HK-2 (cell line): ENCODE results near the gene CERS5.
"Not testable (repeated sequence)": the region's sequence is repeated elsewhere in the genome, so short reads cannot be mapped to it uniquely, and the experiment has no call there.

Experiments used
- DNase-seq: peaks from one replicate; pipeline ENCODE4 v3.0.0-alpha.2; 2018; ENCODE audit not compliant: unreplicated experiment

CERS5 gene

DNA sequence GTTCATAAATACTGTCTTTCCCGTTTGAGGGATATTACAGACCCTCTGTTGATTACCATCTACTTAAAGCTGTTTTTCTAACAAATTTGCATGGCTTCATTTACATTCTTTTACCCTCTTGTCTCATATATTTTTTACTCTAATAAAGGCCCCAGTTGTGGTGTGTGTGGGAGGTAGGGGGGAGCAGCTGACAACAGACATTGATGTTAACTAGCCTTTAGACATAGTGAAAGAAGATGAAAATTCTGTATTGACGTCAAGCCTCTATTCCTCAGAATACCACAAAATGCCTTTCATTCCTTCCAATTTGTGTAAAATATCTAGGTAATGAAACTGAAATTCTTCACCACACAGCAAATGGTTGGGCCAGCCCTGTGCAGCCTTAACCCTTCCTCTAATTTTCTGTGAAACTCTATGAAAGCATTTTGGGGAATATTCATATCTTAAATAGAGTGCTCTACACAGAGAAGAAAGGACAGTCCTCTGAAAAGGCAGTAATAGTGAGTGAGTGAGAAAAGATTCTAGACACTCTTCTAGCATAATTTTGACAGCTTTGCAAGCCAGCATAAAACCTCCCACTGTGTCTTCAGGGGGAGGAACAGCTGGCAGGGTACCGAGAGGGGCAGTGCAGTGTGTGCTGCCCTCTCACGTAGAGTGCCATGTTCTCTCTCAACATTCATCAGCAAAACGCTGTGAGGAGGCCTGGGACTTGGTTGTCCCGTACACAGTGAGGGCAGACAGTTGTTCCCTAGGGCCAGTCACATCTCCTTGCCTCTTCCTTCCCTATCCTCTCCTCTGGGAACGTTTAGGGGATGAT lies 20.1 kb upstream of the CERS5 start:
- no peak for DNase-seq

GRCh38 chr12:50186681-50187080 lies 19.5 kb upstream of the CERS5 start:
- DNase-seq: no peak

DNA sequence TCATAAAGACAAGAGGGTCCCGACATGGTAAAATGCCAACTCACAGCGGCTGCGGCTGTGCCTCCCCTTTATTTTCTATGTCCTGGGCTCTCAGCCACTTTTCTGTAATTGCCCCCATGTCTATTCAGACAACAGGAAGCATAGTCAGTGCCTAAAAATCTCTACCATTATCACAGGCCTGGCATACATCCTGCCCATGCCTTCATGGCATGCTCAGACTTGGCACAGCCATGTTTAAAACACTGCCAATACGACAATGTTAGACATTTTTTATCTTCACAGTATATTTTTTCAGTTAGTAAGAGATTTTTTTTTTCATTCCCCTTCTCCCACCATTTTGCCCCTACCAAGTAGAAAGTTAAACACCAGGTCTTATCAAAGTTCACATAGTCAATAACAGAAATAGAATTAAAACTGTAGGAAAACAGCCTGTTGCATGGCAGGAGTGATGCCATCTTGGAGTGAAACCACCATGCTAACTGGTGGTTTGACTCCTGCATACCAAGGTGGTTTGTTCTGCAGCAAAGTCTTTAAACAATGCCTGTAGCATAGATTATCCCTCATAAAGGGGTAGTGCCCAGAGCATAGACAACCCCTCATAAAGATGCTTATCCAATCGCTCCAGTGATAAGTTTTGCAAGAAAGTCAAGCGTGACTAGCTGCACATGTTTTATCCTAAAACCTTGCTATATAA lies 18.9 kb upstream of the CERS5 start:
- DNase-seq: no peak

DNA sequence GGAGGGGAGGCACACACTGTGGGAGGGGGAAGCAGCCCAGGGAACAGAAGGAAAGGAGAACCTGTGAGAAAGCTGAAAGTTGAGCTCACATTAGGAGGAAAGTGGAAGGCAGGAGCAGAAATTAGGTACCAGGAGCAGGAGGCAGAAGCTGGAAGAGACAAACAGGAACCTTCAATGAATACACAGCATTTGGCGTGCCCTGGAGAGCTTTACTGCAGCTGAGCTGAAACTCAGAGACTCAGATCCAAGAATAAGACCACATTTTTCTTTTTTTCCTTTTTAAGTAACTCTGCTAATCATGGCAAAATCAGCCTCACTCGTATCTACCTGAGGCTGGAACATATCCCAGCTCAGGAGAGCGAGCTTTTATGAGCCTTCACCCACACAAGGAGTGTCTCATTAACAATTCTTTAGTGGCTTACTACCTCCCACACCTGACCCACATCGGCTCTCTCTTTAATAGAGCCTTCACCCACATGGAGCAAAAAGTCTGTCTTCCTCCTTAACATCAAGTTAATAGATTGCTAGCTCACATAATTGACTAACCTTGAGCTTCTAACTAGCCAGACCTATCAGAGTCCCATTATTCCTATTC lies 18.2 kb upstream of the CERS5 start:
- DNase-seq: no peak

- DNase-seq: no peak
Observed at GRCh38 chr12:50184261-50184660, 17.1 kb upstream of the CERS5 start.

DNA sequence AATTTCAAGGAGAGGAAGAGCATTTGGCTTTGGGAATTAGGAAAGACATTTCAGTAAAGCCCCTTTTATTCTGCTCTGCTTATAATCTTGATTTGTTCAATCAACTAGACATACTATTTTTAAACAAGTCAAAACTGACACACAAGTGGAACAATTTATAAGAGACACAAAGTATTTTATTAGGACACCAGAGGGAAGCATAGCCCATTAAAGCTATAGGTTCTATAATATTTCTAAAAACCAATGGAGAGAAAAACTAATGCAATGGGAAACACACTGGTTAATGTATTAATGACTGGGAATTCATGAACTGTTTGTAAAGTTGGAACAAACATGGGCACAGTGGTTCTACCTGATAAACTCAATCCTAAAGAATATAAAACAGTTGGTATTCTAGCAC lies 15.3 kb upstream of the CERS5 start:
- DNase-seq: no peak

DNA sequence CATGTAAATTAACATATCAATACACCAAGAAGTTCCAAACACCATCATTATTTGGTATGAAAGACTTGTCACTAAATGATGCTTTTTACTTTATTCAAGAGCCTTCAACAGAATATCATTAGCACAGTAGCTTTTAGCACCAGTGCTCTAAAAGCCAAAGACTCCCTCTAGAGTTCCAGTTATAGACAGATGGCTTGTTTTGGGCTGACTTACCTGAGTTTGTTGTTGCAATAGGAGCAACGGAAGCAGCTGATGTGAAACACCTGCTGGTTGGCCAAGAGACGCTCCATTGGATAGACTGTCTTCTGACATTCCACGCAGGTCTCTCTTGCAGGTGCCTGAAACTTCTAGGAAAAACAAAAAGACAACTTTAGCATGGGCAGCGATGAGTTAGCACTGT lies 14.5 kb upstream of the CERS5 start:
- no peak for DNase-seq

- DNase-seq: no peak
Observed at GRCh38 chr12:50175716-50176026, 8.5 kb upstream of the CERS5 start.

- no peak for DNase-seq
Observed at GRCh38 chr12:50174971-50175715, 8.0 kb upstream of the CERS5 start.

DNA sequence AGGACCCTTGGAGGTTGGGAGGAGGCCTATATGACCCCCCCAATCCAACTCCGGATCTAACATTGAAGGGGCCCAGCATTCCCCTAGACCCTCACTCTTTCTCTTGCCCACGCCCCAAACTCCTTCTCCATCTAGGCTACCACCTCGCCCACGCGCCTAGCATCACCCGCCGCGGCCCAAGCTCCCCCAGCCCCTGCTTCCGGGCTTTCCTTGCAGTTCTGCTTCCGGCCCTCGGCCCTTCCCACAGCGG lies 445 bp downstream of the CERS5 start:
- peak; percentile 57 for DNase-seq

DNA sequence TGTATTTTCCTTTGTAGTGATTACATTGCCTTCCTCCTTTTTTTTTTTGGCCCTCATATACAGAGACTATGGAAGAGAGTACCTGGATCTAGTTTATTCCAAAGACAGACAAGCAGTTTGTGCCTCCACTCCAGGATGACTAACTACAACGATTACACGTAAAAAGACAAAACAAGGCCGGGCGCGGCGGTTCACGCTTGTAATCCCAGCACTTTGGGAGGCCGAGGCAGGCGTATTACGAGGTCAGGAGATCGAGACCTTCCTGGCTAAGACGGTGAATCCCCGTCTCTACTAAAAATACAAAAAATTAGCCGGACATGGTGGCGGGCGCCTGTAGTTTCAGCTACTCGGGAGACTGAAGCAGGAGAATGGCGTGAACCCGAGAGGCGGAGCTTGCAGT lies 2.2 kb downstream of the CERS5 start:
- no peak for DNase-seq

DNA sequence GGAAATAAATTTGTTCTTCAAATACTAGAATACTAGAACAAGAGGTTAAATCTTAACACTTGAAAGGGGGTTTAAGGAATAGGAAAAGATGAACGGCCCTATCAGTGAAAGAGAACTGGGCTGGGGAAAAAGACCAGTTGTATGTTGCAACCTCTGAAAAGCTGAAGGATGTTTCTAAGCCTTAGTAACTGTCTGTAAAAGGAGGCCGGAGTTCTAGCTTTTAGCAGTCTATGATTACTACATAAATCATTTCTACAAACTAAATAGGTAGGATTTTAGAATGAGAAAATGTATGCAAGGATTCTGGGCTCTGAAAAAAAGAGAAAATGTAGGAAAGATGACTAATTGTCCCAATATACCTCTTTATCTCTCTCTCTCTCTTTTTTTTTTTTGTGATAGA lies 4.9 kb downstream of the CERS5 start:
- DNase-seq: no peak

GRCh38 chr12:50160643-50161042 lies 6.5 kb downstream of the CERS5 start:
- DNase-seq: no peak

- no peak for DNase-seq
Observed at GRCh38 chr12:50157259-50157658, 9.9 kb downstream of the CERS5 start.

DNA sequence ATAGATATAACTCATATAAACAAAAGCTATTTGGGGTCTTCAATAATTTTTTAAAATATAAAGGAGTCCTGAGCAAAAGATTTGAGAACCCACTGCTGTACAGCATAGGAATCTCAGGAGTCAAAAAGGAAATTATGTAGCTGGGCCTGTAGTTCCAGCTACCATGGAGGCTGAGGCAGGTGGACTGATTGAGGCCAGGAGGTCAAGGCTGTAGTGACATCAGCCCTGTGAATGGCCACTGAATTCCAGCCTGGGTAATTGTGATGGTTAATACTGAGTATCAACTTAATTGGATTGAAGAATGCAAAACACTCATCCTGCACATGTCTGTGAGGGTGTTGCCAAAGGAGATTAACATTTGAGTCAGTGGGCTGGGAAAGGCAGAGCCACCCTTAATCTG lies 10.5 kb downstream of the CERS5 start:
- DNase-seq: no peak

GRCh38 chr12:50154947-50155346 lies 12.2 kb downstream of the CERS5 start:
- DNase-seq: not testable (repeated sequence)

DNA sequence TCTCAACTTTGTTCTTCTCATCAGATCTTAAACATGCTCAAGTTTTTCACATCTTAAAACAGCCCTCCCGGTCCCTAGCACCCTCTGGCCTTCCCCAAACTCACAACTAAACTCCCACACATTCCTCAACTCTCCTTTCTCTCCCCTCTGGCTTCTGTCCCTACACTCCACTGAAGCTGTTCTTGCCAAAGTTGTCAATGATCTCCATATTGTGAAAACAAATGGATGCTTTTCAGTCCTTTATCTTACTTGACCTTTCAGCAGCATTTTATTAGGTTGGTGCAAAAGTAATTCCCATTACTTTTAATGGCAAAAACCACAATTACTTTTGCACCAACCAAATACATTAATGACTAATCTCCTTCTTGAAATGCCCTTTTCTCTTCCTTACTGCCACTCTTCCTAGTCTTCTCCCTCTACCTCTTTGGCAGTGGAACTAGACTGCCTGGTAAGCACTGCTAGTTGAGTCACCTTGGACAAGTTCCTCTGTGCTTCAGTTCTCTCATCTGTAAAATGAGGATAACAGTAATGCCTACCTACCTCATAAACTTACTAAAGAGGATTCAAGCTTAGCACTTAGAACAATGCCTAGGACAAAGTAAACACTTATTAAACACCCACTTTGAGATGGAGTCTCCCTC lies 16.0 kb downstream of the CERS5 start:
- no peak for DNase-seq

- no peak for DNase-seq
Observed at GRCh38 chr12:50149311-50149710, 17.9 kb downstream of the CERS5 start.

DNA sequence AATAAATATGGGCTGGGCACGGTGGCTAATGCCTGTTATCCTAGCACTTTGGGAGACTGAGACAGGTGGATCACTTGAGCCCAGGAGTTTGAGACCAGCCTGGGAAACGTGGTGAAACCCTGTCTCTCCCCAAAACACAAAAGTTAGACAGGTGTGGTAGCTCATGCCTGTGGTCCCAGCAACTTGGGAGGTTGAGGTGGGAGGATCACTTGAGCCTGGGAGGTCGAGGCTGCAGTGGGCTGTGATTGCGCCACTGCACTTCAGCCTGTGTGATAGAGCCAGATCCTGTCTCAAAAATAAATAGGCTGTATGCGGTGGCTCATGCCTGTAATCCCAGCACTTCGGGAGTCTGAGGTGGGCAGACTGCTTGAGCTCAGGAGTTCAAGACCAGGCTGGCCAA lies 19.2 kb downstream of the CERS5 start:
- not testable (repeated sequence) for DNase-seq

GRCh38 chr12:50147281-50147680 lies 19.9 kb downstream of the CERS5 start:
- no peak for DNase-seq

DNA sequence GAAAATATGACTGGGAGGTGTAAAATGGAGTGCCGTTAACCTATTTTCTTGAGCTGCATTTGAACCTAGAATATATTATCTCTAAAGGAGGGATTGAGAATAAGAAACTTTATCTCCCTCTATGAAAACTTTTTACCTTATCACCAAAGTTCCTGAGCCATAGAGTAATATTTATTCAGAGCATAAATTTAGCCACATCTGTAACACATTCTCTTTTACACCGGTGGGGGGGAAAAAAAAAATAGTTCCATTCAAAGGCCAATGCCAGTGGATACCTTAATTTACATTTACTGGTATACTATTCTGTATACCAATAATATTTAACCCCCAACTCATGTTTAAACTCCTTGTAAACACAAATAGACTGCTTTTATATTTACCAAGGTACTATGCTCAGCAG lies 21.7 kb downstream of the CERS5 start:
- no peak for DNase-seq

- no peak for DNase-seq
Observed at GRCh38 chr12:50142993-50143392, 24.2 kb downstream of the CERS5 start.
